ENCODE data around the gene ABCA12.

The ABCA12 gene

DNA sequence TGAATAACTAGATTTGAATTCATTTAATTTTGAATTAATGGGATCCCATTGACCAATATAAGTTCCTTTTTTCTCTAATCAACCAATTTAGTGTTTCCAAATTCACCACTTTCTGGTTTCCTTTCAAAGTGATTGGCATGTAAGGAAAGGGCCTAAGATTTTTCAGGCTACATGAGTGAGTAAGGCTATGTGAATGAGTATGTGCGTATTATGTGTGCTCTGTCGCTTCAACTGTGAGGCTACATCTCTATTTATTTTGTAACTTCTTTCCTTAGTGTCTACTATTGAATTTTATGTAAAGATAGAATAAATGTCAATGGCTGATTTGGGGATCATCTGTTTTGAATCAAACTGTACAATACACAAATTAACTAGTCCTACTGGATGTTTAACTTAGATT is 110.6 kb downstream of the ABCA12 start:
- ChIA-PET POLR2A (no interaction called here), CTCF (no interaction called here)
- no peak overlapping the region for H3K4me3 ChIP-seq (ENCODE audit: low read depth, low read length)
- DNase-seq (ENCODE audit: low read depth, low spot score): no peak
- TF ChIP-seq, protein P1, sequence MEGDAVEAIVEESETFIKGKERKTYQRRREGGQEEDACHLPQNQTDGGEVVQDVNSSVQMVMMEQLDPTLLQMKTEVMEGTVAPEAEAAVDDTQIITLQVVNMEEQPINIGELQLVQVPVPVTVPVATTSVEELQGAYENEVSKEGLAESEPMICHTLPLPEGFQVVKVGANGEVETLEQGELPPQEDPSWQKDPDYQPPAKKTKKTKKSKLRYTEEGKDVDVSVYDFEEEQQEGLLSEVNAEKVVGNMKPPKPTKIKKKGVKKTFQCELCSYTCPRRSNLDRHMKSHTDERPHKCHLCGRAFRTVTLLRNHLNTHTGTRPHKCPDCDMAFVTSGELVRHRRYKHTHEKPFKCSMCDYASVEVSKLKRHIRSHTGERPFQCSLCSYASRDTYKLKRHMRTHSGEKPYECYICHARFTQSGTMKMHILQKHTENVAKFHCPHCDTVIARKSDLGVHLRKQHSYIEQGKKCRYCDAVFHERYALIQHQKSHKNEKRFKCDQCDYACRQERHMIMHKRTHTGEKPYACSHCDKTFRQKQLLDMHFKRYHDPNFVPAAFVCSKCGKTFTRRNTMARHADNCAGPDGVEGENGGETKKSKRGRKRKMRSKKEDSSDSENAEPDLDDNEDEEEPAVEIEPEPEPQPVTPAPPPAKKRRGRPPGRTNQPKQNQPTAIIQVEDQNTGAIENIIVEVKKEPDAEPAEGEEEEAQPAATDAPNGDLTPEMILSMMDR (IDR thresholded peaks at IDR 0.05; ENCODE audit: insufficient read depth, low read length, missing control alignments): no peak

DNA sequence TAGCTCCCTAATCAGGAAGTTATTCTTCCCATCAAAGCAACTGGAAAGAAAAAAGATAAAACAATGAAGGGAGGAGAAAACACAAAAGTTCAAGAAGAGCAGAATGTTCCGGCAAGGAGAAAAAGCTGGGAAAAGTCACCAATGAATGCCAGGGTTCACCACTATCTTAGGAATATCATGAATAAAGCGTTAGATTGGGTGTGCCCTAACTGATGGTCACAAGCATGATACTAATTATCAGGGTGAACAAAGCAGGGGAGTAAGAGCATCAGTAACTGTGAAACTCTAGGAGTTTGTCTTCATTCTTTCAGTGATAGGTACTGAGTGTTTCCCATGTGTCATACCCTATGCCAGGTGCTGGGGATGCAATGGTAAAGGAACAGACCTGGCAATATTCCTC is 115.5 kb downstream of the ABCA12 start:
- TF ChIP-seq, protein P1 (IDR thresholded peaks at IDR 0.05; ENCODE audit: insufficient read depth, low read length, missing control alignments): no peak
- ChIA-PET CTCF (no interaction called here), POLR2A (no interaction called here)
- no peak for DNase-seq (ENCODE audit: low read depth, low spot score)
- H3K4me3 ChIP-seq (ENCODE audit: low read depth, low read length): no peak overlapping the region

DNA sequence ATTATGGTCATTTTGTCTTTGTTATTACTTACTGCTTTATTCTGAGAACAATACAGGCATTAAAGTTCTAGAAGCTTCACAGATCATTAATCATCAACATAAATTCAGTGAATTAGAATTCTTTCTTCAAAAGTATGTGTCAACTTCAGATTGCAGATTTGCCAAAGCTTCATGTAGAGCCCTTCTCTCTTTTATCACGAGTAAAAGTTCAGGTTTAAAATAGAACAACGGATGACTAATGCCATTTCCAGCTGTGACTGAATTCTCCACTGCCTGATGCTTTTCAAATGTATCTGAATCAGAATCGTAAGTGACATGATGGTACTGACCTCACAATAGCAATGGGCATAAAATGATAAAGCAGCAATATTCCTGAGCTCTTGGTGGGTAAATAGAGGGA is 116.0 kb downstream of the ABCA12 start:
- H3K4me3 ChIP-seq (ENCODE audit: low read depth, low read length): no peak overlapping the region
- no peak for DNase-seq (ENCODE audit: low read depth, low spot score)
- TF ChIP-seq, protein P1 (IDR thresholded peaks at IDR 0.05; ENCODE audit: insufficient read depth, low read length, missing control alignments): no peak
- ChIA-PET CTCF (no interaction called here), POLR2A (no interaction called here)

DNA sequence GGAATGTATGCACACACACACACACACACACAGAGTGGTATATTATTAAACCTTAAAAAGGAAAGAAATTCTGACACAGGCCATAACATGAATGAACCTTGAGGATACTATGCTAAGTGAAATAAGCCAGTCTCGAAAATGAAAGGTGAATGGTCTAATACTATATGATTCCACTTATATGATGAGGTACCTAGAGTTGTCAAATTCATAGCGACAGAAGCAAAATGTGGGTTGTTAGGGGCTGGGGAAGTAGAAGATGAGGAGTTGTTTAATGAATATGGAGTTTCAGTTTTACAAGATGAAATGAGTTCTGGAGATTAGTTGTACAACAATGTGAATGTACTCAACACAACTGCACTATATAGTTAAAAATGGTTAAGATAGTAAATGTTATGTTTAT is 118.1 kb downstream of the ABCA12 start:
- TF ChIP-seq, protein P1 (IDR thresholded peaks at IDR 0.05; ENCODE audit: insufficient read depth, low read length, missing control alignments): no peak
- ChIA-PET CTCF (no interaction called here), POLR2A (no interaction called here)
- no peak overlapping the region for H3K4me3 ChIP-seq (ENCODE audit: low read depth, low read length)
- no peak for DNase-seq (ENCODE audit: low read depth, low spot score)

DNA sequence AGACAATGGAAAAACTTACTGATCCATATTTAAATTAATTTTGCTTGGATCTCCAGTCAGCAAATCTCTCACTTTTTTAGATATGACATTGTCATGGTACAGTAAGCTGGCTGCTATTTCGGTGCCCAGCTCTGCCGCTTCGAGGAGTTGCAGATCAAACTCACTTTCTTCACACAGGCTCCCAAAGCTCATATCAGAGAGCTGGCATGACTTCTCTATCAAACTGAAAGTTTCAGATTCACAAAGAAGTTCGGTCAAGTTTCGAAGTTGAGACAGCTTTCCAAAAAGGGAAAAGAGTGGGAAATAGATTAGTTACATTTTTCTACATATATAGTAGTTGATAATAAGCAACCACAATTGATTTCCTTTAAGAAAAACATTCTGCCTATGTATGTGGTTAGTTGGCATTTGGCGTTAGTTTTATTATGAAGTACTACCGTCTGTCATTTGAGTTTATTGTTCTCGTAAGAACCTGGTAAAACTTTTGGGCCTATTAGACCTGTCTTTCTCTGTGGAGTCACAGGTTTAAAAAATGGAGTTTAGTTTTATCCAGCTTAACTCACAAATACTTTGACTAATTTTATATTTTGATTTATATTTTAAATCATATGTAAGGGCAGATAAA is 118.8 kb downstream of the ABCA12 start:
- no peak for DNase-seq (ENCODE audit: low read depth, low spot score)
- ChIA-PET CTCF (no interaction called here), POLR2A (no interaction called here)
- TF ChIP-seq, protein P1 (IDR thresholded peaks at IDR 0.05; ENCODE audit: insufficient read depth, low read length, missing control alignments): no peak
- no peak overlapping the region for H3K4me3 ChIP-seq (ENCODE audit: low read depth, low read length)

DNA sequence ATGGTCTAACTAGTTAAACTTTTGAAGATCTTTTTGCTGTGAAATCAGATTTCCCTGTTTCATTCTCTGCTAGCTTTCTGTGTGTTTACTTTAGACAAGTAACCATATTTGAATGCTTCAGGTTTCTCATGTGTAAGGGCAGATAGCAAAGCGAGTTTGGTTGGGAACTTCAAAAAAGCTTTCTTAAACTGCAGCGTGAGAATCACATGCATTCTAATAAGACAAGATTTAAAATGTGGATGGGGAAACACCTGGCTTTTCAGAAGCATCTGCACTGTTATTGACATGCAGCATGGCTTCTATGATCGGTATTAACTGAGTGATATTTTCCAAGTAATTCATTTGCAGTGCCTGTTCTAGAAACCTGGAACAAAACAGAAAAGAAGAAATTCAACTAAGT is 119.3 kb downstream of the ABCA12 start:
- TF ChIP-seq, protein P1 (IDR thresholded peaks at IDR 0.05; ENCODE audit: insufficient read depth, low read length, missing control alignments): no peak
- no peak for DNase-seq (ENCODE audit: low read depth, low spot score)
- POLR2A ChIA-PET: no interaction called here
- CTCF ChIA-PET: no interaction called here
- H3K4me3 ChIP-seq (ENCODE audit: low read depth, low read length): no peak overlapping the region

Data from AG04449 (cell line).